HCT116 (cell line): ENCODE measurements around the gene NINJ2. TPM values are rescaled to one million over a fixed set of nuclear protein-coding genes. Genes with fewer than 3 reads are reported as not detected.
A peak's percentile ranks its signal among the peaks of the same experiment; 100 is the strongest.

Source experiments
- ATAC-seq: fragments of 200-7000 bp; cut with Tn5 transposase; 2 replicates; pipeline ENCODE4 v1.9.1; 2020; ENCODE audit warnings: mild to moderate bottlenecking, moderate library complexity
- Bru-seq: library from RNA; stranded (reverse); fragments of 400-500 nt; gene quantifications from one replicate; lab custom pipeline; 2021; lab: Mats Ljungman, UMichigan
- BruChase-seq, 2 experiments: library from RNA; stranded (reverse); fragments of 400-500 nt; gene quantifications; one replicate each; lab custom pipeline; 2021; lab: Mats Ljungman, UMichigan
- BruUV-seq: library from RNA; stranded (reverse); fragments of 400-500 nt; replicated peaks from 2 replicates; lab custom pipeline; 2021; lab: Mats Ljungman, UMichigan
- CTCF ChIA-PET: fragments of 300-600 bp; sonication (Branson Sonifier 250); formaldehyde crosslinking; loops from one replicate; lab custom pipeline; 2021; ENCODE audit warnings: antibody characterized with exemption; lab: Charles Lee
- POLR2A ChIA-PET: fragments of 300-600, 350-600 bp; sonication (Branson Sonifier 250); formaldehyde crosslinking; loops from one replicate; lab custom pipeline; 2021; ENCODE audit warnings: antibody characterized with exemption; lab: Charles Lee
- RAD21 ChIA-PET, 2 experiments: fragments of 300-600 bp; sonication (Branson Sonifier 250); formaldehyde crosslinking; loops; one replicate each; lab custom pipeline; 2023; ENCODE audit warnings: low total read pairs in 2 of 2; ENCODE audit not compliant: uncharacterized antibody in 2 of 2, unreplicated experiment in 2 of 2, low non-redundant PET in 1 of 2; lab: Charles Lee
- DNase-seq: peaks from one replicate; pipeline ENCODE4 v3.0.0-alpha.2; 2010; ENCODE audit warnings: low read depth, low spot score
- H2AFZ ChIP-seq: fragments of 200-600 bp; shearing (Covaris generic), sonication (generic); 2 replicates; pipeline ENCODE4 v1.6.1; 2017; ENCODE audit warnings: low read depth, mixed run types, mixed read lengths, antibody characterized with exemption, low read length; ENCODE audit not compliant: poor library complexity, severe bottlenecking
- H3K27ac ChIP-seq: 2 replicates; pipeline ENCODE4 v1.5.1; 2012; ENCODE audit warnings: low read depth, low read length
- H3K27me3 ChIP-seq: fragments of 200-600 bp; sonication (generic); 2 replicates; pipeline ENCODE4 v1.6.1; 2016; ENCODE audit warnings: mixed run types, low read length, mixed read lengths; ENCODE audit not compliant: insufficient read depth
- H3K36me3 ChIP-seq, 2 experiments: fragments of 200-500 bp in 1 of 2; fragments of 200-600 bp in 1 of 2; sonication (Bioruptor generic) in 1 of 2; sonication (generic) in 1 of 2; 2 replicates each; pipeline versions ENCODE4 v1.5.1 to v1.6.1; 2014 to 2016; ENCODE audit warnings: low read length in 2 of 2, inconsistent platforms in 1 of 2, mixed read lengths in 1 of 2, mixed run types in 1 of 2; ENCODE audit not compliant: insufficient read depth in 2 of 2, control insufficient read depth in 1 of 2
- H3K4me1 ChIP-seq, 2 experiments: fragments of 200-600 bp in 1 of 2; sonication (generic) in 1 of 2; 2 replicates each; pipeline versions ENCODE4 v1.5.1 to v1.6.1; 2012 to 2017; ENCODE audit warnings: low read length in 2 of 2, inconsistent platforms in 1 of 2, mild to moderate bottlenecking in 1 of 2, mixed read lengths in 1 of 2, mixed run types in 1 of 2, moderate library complexity in 1 of 2; ENCODE audit not compliant: insufficient read depth in 2 of 2, control insufficient read depth in 1 of 2
- H3K4me2 ChIP-seq: fragments of 200-600 bp; sonication (generic); 2 replicates; pipeline ENCODE4 v1.6.1; 2017; ENCODE audit warnings: mixed run types, low read length, mixed read lengths
- H3K4me3 ChIP-seq, 2 experiments: fragments of 200-600 bp in 1 of 2; sonication (generic) in 1 of 2; replicated peaks in 1 of 2; 2 replicates each; pipeline ENCODE4 v1.5.1; 2011 to 2016; ENCODE audit warnings: low read length in 2 of 2, control low read depth in 1 of 2, low read depth in 1 of 2, mild to moderate bottlenecking in 1 of 2, mixed read lengths in 1 of 2, mixed run types in 1 of 2
- H3K79me2 ChIP-seq: fragments of 200-600 bp; sonication (generic); 2 replicates; pipeline ENCODE4 v1.6.1; 2017; ENCODE audit warnings: mild to moderate bottlenecking, mixed run types, low read length, moderate library complexity, mixed read lengths; ENCODE audit not compliant: insufficient read depth
- H3K9ac ChIP-seq: fragments of 200-600 bp; sonication (generic); 2 replicates; pipeline ENCODE4 v1.6.1; 2016; ENCODE audit warnings: low read length, mixed read lengths
- H3K9me2 ChIP-seq: fragments of 200-600 bp; sonication (generic), shearing (Covaris generic); 2 replicates; pipeline ENCODE4 v1.6.1; 2017; ENCODE audit warnings: mixed run types, mild to moderate bottlenecking, moderate library complexity; ENCODE audit not compliant: insufficient read depth
- H3K9me3 ChIP-seq, 2 experiments: fragments of 200-500 bp in 1 of 2; fragments of 200-600 bp in 1 of 2; sonication (Bioruptor generic) in 1 of 2; sonication (generic) in 1 of 2; 2 replicates each; pipeline ENCODE4 v1.6.1; 2014 to 2017; ENCODE audit warnings: low read length in 2 of 2, mixed read lengths in 2 of 2, inconsistent platforms in 1 of 2, low read depth in 1 of 2, mild to moderate bottlenecking in 1 of 2, mixed run types in 1 of 2, moderate library complexity in 1 of 2; ENCODE audit not compliant: control insufficient read depth in 1 of 2, insufficient read depth in 1 of 2
- H4K20me1 ChIP-seq: fragments of 200-600 bp; sonication (generic), shearing (Covaris generic); 2 replicates; pipeline ENCODE4 v1.6.1; 2017; ENCODE audit warnings: mixed run types, mild to moderate bottlenecking, moderate library complexity; ENCODE audit not compliant: insufficient read depth
- CBX3 ChIP-seq: IDR thresholded peaks from 2 replicates; pipeline ENCODE4 v1.6.1; 2012; ENCODE audit warnings: low read depth
- CTCF ChIP-seq, 3 experiments: fragments of 200-600 bp in 1 of 3; sonication (generic) in 1 of 3; IDR thresholded peaks in 2 of 3; conservative IDR thresholded peaks in 1 of 3; 2 replicates each; pipeline ENCODE4 v1.5.1; 2012 to 2017; ENCODE audit warnings: low read depth in 2 of 3, low read length in 2 of 3, antibody characterized with exemption in 1 of 3, borderline replicate concordance in 1 of 3, control low read depth in 1 of 3, mild to moderate bottlenecking in 1 of 3, mixed read lengths in 1 of 3, mixed run types in 1 of 3, moderate library complexity in 1 of 3; ENCODE audit not compliant: insufficient read depth in 1 of 3
- EZH2phosphoT487 ChIP-seq: fragments of 200-600 bp; IDR thresholded peaks from 2 replicates; pipeline ENCODE4 v1.6.1; 2018; ENCODE audit warnings: antibody characterized with exemption, borderline replicate concordance
- POLR2AphosphoS5 ChIP-seq: IDR thresholded peaks from 2 replicates; pipeline ENCODE4 v1.6.1; 2011; ENCODE audit warnings: mild to moderate bottlenecking, low read depth, low read length, moderate library complexity
- REST ChIP-seq: IDR thresholded peaks from 2 replicates; pipeline ENCODE4 v1.6.1; 2012; ENCODE audit warnings: low read depth
- SIN3A ChIP-seq: IDR thresholded peaks from 2 replicates; pipeline ENCODE4 v1.6.1; 2012; ENCODE audit warnings: low read depth
- TCF7L2 ChIP-seq: IDR thresholded peaks from 2 replicates; pipeline ENCODE4 v1.7.0; 2011; ENCODE audit warnings: borderline replicate concordance, inconsistent platforms; ENCODE audit not compliant: insufficient read depth, insufficient read length; ENCODE audit errors: extremely low read depth
- ZBTB33 ChIP-seq: IDR thresholded peaks from 2 replicates; pipeline ENCODE4 v1.6.1; 2011; ENCODE audit warnings: mild to moderate bottlenecking, low read length, moderate library complexity; ENCODE audit not compliant: insufficient replicate concordance; ENCODE audit errors: extremely low read depth
- intact Hi-C: fragments of 100-400 bp; cut with micrococcal nuclease; formaldehyde crosslinking; loops from 2 replicates; pipeline ENCODE4 v1.10.0; 2022
- long read RNA-seq: library from polyadenylated mRNA; unstranded; transcript quantifications from one replicate; pipeline ENCODE4 v2.0.0, GENCODE V29; 2021; ENCODE audit not compliant: unreplicated experiment
- polyA plus RNA-seq: library from polyadenylated mRNA; unstranded; fragments of >200 nt; gene quantifications from 2 replicates; pipeline ENCODE4 v1.2.1, GENCODE V29; 2012; ENCODE audit warnings: missing spikeins
- total RNA-seq: library from RNA; stranded (reverse); gene quantifications from one replicate; pipeline ENCODE4 v1.2.1, GENCODE V29; 2021; ENCODE audit not compliant: unreplicated experiment

Gene NINJ2
- total RNA-seq (not detected), Bru-seq, nascent RNA (percentile 11 among the genes with signal in this experiment), BruChase-seq, experiment 1, labeled RNA remaining after a 6-hour chase (percentile 3 among the genes with signal in this experiment), BruChase-seq, experiment 2, labeled RNA remaining after a 2-hour chase (not detected)
- 0.16 TPM in 1 of 2 replicates, not detected in the other for polyA plus RNA-seq
- long read RNA-seq = 0 reads

DNA sequence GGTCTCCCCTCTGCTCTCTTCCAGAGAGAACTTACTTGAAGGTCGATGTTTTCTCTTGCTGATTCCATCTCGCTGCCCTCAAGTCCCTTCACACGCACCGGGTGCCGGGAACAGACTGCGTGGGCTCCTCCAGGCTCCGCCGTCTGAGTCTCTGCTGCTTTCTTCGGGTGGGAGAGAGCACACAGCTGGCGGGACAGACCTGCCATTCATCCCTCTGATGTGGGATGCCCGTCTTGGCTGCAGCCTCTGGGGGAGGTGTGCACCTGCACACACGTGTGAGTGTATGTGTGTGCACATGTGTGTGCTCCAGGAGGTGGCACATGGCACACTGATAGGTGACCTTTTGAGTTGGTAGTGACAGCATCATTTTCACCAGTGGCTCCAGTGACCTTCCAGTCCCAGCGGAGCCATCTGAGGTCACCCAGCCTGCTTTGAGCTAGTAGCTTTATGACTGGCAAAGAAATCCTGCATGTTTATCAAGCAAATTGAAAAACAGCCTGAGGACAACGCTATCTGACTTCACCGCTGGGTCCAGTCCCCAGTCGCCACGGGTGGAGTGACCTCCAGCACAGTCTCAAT, at the start of gene NINJ2:
NINJ2 (minus strand) TSS at position 153 of the 579 bp plus-strand sequence; CDS start at position 68, 85 bp downstream.
- Histone ChIP-seq H3K27ac (no peak within 1 kb of the TSS), H3K9ac (no peak within 1 kb of the TSS), H3K4me2 (no peak within 1 kb of the TSS), H3K9me3 (no peaks in the 10 kb centered on the region), H3K27me3 (no peaks in the 10 kb centered on the region), H4K20me1 (no peaks in the 10 kb centered on the region), H3K79me2 (no peaks in the 10 kb centered on the region), H3K4me3 (no peak within 1 kb of the TSS), H3K4me1 (peaks cover 0 to 12% of the 10 kb centered on the region in 2 experiments; a peak in 2 of 4 replicates), H2AFZ (no peak within 1 kb of the TSS), H3K36me3 (no peaks in the 10 kb centered on the region), H3K9me2 (no peaks in the 10 kb centered on the region)
- RAD21 ChIA-PET = interaction anchor here in 1 of 2 experiments (0.5 kb wide), 1 partner anchor 47 kb away, joined by 4 read pairs; no protein-coding TSS in a partner anchor
- DNase-seq (no peak), ATAC-seq (no peak)
- POLR2A ChIA-PET = no interaction called here
- BruUV-seq = no TSS peak
- intact Hi-C loops = no loop called here
- CTCF ChIA-PET = no interaction called here
- TF ChIP-seq POLR2AphosphoS5 = no peak
- no peak for TF ChIP-seq EZH2phosphoT487
- TF ChIP-seq TCF7L2 = no peak

GRCh38 chr12:712172-712863, 49.1 kb upstream of the NINJ2 start:
- ChIA-PET RAD21 (no interaction called here), CTCF (no interaction called here), POLR2A (no interaction called here)
- BruUV-seq = no TSS peak
- TF ChIP-seq ZBTB33 (no peak), CTCF (IDR thresholded peaks at IDR 0.05 in 2 of 3, conservative IDR thresholded peaks at IDR 0.05 in 1 of 3; ENCODE audit: borderline replicate concordance in 1 of 3, insufficient read depth in 1 of 3, low read depth in 2 of 3, low read length in 2 of 3) (no peak), SIN3A (no peak), CBX3 (no peak), REST (no peak)
- H4K20me1 ChIP-seq = no peaks in the 10 kb centered on the region
- no peak overlapping the region for H3K4me3 ChIP-seq
- H3K9me3 ChIP-seq = no peaks in the 10 kb centered on the region
- peak overlapping the region; percentile 17 for H2AFZ ChIP-seq
- H3K4me1 ChIP-seq = peaks cover 0 to 5% of the 10 kb centered on the region in 2 experiments; a peak in 1 of 4 replicates
- no peaks in the 10 kb centered on the region for H3K79me2 ChIP-seq
- H3K9ac ChIP-seq = no peak overlapping the region
- no peak overlapping the region for H3K4me2 ChIP-seq
- H3K27ac ChIP-seq = no peak overlapping the region
- H3K27me3 ChIP-seq = no peaks in the 10 kb centered on the region
- intact Hi-C loops = no loop called here
- no peak for ATAC-seq
- no peaks in the 10 kb centered on the region for H3K36me3 ChIP-seq
- H3K9me2 ChIP-seq = no peaks in the 10 kb centered on the region
- DNase-seq = no peak
